ENCODE measurements around the gene ATG10. TPM values are rescaled to one million over a fixed set of nuclear protein-coding genes. Genes with fewer than 3 reads are reported as not detected.

ATG10 gene
- total and polyA plus RNA-seq, 2 experiments from 2014 or later = 12.5 to 17.7 TPM

- H3K27ac Mint-ChIP-seq = no peak overlapping the region
Observed at GRCh38 chr5:82044010-82044409, 72.2 kb downstream of the ATG10 start.

More at GRCh38 chr5:82044010-82044409, 72.2 kb downstream of the ATG10 start:
- Histone ChIP-seq H3K79me2 (replicated peaks; ENCODE audit: insufficient read depth) (peaks cover 3% of the 10 kb centered on the region; the same call in 1 of the 2 replicates), H3K27ac (ENCODE audit: low read depth) (no peak overlapping the region), H3K27me3 (ENCODE audit: insufficient read depth) (no peaks in the 10 kb centered on the region), H3K9me2 (ENCODE audit: insufficient read depth) (no peaks in the 10 kb centered on the region), H4K20me1 (replicated peaks; ENCODE audit: insufficient read depth) (no peaks in the 10 kb centered on the region), H3K4me1 (ENCODE audit: insufficient read depth) (no peaks in the 10 kb centered on the region), H3K4me3 (no peak overlapping the region), H3K36me3 (ENCODE audit: insufficient read depth) (peaks cover 9% of the 10 kb centered on the region), H2AFZ (no peak overlapping the region), H3K4me2 (no peak overlapping the region), H3F3A (replicated peaks; ENCODE audit: low read depth) (no peaks in the 10 kb centered on the region)
- DNase-seq (ENCODE audit: low spot score) (no peak), ATAC-seq (no peak)
- Mint-ChIP-seq H3K9me3 (peaks cover 34% of the 10 kb centered on the region), H3K4me1 (no peaks in the 10 kb centered on the region), H3K4me3 (no peak overlapping the region), H3K27me3 (ENCODE audit: insufficient read depth, low read depth, poor library complexity) (no peaks in the 10 kb centered on the region), H3K36me3 (ENCODE audit: low read depth) (peaks cover 39% of the 10 kb centered on the region)
- no peak for TF ChIP-seq ZNF114 (CRISPR knock-in tag; IDR thresholded peaks at IDR 0.05)
- no peak for TF ChIP-seq EZH2phosphoT487 (IDR thresholded peaks at IDR 0.05; ENCODE audit: unreplicated experiment)
- TF ChIP-seq, protein P1, sequence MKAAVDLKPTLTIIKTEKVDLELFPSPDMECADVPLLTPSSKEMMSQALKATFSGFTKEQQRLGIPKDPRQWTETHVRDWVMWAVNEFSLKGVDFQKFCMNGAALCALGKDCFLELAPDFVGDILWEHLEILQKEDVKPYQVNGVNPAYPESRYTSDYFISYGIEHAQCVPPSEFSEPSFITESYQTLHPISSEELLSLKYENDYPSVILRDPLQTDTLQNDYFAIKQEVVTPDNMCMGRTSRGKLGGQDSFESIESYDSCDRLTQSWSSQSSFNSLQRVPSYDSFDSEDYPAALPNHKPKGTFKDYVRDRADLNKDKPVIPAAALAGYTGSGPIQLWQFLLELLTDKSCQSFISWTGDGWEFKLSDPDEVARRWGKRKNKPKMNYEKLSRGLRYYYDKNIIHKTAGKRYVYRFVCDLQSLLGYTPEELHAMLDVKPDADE (IDR thresholded peaks at IDR 0.05) = no peak
- TF ChIP-seq, protein P2, sequence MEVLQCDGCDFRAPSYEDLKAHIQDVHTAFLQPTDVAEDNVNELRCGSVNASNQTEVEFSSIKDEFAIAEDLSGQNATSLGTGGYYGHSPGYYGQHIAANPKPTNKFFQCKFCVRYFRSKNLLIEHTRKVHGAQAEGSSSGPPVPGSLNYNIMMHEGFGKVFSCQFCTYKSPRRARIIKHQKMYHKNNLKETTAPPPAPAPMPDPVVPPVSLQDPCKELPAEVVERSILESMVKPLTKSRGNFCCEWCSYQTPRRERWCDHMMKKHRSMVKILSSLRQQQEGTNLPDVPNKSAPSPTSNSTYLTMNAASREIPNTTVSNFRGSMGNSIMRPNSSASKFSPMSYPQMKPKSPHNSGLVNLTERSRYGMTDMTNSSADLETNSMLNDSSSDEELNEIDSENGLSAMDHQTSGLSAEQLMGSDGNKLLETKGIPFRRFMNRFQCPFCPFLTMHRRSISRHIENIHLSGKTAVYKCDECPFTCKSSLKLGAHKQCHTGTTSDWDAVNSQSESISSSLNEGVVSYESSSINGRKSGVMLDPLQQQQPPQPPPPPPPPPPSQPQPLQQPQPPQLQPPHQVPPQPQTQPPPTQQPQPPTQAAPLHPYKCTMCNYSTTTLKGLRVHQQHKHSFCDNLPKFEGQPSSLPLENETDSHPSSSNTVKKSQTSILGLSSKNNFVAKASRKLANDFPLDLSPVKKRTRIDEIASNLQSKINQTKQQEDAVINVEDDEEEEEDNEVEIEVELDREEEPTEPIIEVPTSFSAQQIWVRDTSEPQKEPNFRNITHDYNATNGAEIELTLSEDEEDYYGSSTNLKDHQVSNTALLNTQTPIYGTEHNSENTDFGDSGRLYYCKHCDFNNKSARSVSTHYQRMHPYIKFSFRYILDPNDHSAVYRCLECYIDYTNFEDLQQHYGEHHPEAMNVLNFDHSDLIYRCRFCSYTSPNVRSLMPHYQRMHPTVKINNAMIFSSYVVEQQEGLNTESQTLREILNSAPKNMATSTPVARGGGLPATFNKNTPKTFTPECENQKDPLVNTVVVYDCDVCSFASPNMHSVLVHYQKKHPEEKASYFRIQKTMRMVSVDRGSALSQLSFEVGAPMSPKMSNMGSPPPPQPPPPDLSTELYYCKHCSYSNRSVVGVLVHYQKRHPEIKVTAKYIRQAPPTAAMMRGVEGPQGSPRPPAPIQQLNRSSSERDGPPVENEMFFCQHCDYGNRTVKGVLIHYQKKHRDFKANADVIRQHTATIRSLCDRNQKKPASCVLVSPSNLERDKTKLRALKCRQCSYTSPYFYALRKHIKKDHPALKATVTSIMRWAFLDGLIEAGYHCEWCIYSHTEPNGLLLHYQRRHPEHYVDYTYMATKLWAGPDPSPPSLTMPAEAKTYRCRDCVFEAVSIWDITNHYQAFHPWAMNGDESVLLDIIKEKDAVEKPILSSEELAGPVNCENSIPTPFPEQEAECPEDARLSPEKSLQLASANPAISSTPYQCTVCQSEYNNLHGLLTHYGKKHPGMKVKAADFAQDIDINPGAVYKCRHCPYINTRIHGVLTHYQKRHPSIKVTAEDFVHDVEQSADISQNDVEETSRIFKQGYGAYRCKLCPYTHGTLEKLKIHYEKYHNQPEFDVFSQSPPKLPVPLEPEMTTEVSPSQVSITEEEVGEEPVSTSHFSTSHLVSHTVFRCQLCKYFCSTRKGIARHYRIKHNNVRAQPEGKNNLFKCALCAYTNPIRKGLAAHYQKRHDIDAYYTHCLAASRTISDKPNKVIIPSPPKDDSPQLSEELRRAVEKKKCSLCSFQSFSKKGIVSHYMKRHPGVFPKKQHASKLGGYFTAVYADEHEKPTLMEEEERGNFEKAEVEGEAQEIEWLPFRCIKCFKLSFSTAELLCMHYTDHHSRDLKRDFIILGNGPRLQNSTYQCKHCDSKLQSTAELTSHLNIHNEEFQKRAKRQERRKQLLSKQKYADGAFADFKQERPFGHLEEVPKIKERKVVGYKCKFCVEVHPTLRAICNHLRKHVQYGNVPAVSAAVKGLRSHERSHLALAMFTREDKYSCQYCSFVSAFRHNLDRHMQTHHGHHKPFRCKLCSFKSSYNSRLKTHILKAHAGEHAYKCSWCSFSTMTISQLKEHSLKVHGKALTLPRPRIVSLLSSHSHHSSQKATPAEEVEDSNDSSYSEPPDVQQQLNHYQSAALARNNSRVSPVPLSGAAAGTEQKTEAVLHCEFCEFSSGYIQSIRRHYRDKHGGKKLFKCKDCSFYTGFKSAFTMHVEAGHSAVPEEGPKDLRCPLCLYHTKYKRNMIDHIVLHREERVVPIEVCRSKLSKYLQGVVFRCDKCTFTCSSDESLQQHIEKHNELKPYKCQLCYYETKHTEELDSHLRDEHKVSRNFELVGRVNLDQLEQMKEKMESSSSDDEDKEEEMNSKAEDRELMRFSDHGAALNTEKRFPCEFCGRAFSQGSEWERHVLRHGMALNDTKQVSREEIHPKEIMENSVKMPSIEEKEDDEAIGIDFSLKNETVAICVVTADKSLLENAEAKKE (CRISPR knock-in tag; IDR thresholded peaks at IDR 0.05) = no peak
- TF ChIP-seq ZNF331 (CRISPR knock-in tag; IDR thresholded peaks at IDR 0.05; ENCODE audit: low read depth) = no peak
- TF ChIP-seq JUNB (IDR thresholded peaks at IDR 0.05; ENCODE audit: unreplicated experiment) = no peak
- no peak for TF ChIP-seq CTCF (conservative IDR thresholded peaks at IDR 0.05; ENCODE audit: low read depth in 2 of 2)
- TF ChIP-seq STAT1 (IDR thresholded peaks at IDR 0.05; ENCODE audit: unreplicated experiment) = no peak
- TF ChIP-seq EZH2 (IDR thresholded peaks at IDR 0.05; ENCODE audit: low read depth, unreplicated experiment) = no peak
- TF ChIP-seq, protein P3, sequence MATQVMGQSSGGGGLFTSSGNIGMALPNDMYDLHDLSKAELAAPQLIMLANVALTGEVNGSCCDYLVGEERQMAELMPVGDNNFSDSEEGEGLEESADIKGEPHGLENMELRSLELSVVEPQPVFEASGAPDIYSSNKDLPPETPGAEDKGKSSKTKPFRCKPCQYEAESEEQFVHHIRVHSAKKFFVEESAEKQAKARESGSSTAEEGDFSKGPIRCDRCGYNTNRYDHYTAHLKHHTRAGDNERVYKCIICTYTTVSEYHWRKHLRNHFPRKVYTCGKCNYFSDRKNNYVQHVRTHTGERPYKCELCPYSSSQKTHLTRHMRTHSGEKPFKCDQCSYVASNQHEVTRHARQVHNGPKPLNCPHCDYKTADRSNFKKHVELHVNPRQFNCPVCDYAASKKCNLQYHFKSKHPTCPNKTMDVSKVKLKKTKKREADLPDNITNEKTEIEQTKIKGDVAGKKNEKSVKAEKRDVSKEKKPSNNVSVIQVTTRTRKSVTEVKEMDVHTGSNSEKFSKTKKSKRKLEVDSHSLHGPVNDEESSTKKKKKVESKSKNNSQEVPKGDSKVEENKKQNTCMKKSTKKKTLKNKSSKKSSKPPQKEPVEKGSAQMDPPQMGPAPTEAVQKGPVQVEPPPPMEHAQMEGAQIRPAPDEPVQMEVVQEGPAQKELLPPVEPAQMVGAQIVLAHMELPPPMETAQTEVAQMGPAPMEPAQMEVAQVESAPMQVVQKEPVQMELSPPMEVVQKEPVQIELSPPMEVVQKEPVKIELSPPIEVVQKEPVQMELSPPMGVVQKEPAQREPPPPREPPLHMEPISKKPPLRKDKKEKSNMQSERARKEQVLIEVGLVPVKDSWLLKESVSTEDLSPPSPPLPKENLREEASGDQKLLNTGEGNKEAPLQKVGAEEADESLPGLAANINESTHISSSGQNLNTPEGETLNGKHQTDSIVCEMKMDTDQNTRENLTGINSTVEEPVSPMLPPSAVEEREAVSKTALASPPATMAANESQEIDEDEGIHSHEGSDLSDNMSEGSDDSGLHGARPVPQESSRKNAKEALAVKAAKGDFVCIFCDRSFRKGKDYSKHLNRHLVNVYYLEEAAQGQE (IDR thresholded peaks at IDR 0.05; ENCODE audit: unreplicated experiment) = no peak
- TF ChIP-seq NANOG (IDR thresholded peaks at IDR 0.05; ENCODE audit: borderline replicate concordance) = no peak
- TF ChIP-seq POLR2AphosphoS5 (IDR thresholded peaks at IDR 0.05; ENCODE audit: low read depth) = no peak
- no peak for TF ChIP-seq CREB1 (CRISPR knock-in tag; IDR thresholded peaks at IDR 0.05; ENCODE audit: low read depth)
